C4-2B (cell line): Measurements from ENCODE around the gene TP73.

Experiments
- CTCF ChIP-seq: fragments of 450-650 bp; conservative IDR thresholded peaks from 2 replicates; pipeline ENCODE4 v1.5.1; 2017; ENCODE audit warnings: mild to moderate bottlenecking
- ZFX ChIP-seq: fragments of 450-650 bp; IDR thresholded peaks from 2 replicates; pipeline ENCODE4 v1.6.1; 2017

DNA sequence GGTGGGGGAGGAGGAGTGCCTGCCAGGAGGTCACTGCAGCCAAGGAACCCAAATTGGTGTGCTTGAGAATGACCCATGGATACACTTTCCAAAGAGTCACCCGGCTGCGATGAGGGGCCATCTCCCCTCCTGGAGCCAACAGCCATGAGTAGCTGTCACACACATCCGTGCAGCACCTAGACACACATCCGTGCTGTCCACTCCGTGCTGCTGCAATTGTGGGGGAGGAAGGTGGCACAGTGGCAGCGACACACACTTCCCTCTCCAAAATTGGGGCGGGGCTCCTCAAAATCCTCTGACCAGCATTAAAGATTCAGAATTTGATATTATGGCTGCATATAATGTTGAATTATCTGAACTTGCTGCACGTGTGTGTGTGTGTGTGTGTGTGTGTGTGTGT is 15.8 kb downstream of the TP73 start:
- TF ChIP-seq CTCF (no peak), ZFX (no peak)
